Smooth muscle cell (in vitro differentiated cells): ENCODE data around the gene MRAP. TPM values are rescaled to one million over a fixed set of nuclear protein-coding genes. Genes with fewer than 3 reads are reported as not detected.
"Not testable (repeated sequence)": the region's sequence is repeated elsewhere in the genome, so short reads cannot be mapped to it uniquely, and the experiment has no call there.

Experiments used
- DNase-seq: peaks from one replicate; lab custom pipeline; 2025; ENCODE audit not compliant: unreplicated experiment; lab: John Stamatoyannopoulos, UW
- H2AFZ ChIP-seq: fragments of 200-600 bp; sonication (generic); 2 replicates; pipeline ENCODE4 v1.6.0; 2016; ENCODE audit warnings: antibody characterized with exemption, low read depth, mild to moderate bottlenecking
- H3F3A ChIP-seq: fragments of 200-600 bp; sonication (generic); 2 replicates; pipeline ENCODE4 v1.6.0; 2017; ENCODE audit warnings: antibody characterized with exemption, low read depth
- H3K27ac ChIP-seq: fragments of 200-600 bp; sonication (generic); 2 replicates; pipeline ENCODE4 v1.5.1; 2016; ENCODE audit warnings: low read depth, mild to moderate bottlenecking
- H3K27me3 ChIP-seq: fragments of 200-600 bp; sonication (generic); 2 replicates; pipeline ENCODE4 v1.6.1; 2016; ENCODE audit warnings: low read depth, mild to moderate bottlenecking
- H3K36me3 ChIP-seq: fragments of 200-600 bp; sonication (generic); 2 replicates; pipeline ENCODE4 v1.5.1; 2016; ENCODE audit warnings: low read depth
- H3K4me1 ChIP-seq: fragments of 200-600 bp; sonication (generic); 2 replicates; pipeline ENCODE4 v1.5.1; 2016; ENCODE audit warnings: low read depth
- H3K4me2 ChIP-seq: fragments of 200-600 bp; sonication (generic); 2 replicates; pipeline ENCODE4 v1.6.0; 2016; ENCODE audit warnings: mild to moderate bottlenecking
- H3K4me3 ChIP-seq: fragments of 200-600 bp; sonication (generic); 2 replicates; pipeline ENCODE4 v1.5.1; 2016; ENCODE audit warnings: mild to moderate bottlenecking
- H3K79me2 ChIP-seq: fragments of 200-600 bp; sonication (generic); 2 replicates; pipeline ENCODE4 v1.6.0; 2016; ENCODE audit warnings: low read depth, mild to moderate bottlenecking
- H3K9ac ChIP-seq: fragments of 200-600 bp; sonication (generic); 2 replicates; pipeline ENCODE4 v1.6.0; 2016; ENCODE audit warnings: low read depth
- H3K9me3 ChIP-seq: fragments of 200-600 bp; sonication (generic); replicated peaks from 2 replicates; pipeline ENCODE4 v1.5.1; 2016; ENCODE audit warnings: low read depth
- H4K20me1 ChIP-seq: fragments of 200-600 bp; sonication (generic); 2 replicates; pipeline ENCODE4 v1.6.0; 2016; ENCODE audit warnings: low read depth
- WGBS: methylation state at CpG from one replicate; pipeline ENCODE4 v1.1.7; 2016; ENCODE audit warnings: low lambda C conversion rate; 5-methylcytosine and 5-hydroxymethylcytosine counted together
- polyA plus RNA-seq: library from polyadenylated mRNA; unstranded; fragments of >200 nt; fragmentation: Nextera tagmentation; extraction: Ambion mirVana; gene quantifications from 2 replicates; pipeline ENCODE4 v1.2.1, GENCODE V29; 2016
- total RNA-seq: library from RNA; depleted of rRNA; stranded (reverse); fragments of >200 nt; gene quantifications from 2 replicates; pipeline ENCODE4 v1.2.3, GENCODE V29; 2014
- TF ChIP-seq, protein P1 (sequence below): fragments of 200-600 bp; sonication (generic); IDR thresholded peaks from 2 replicates; pipeline ENCODE4 v1.5.1; 2017; ENCODE audit warnings: borderline replicate concordance, mild to moderate bottlenecking, antibody characterized with exemption; ENCODE audit not compliant: insufficient read depth, poor library complexity, severe bottlenecking

MRAP gene
- total and polyA plus RNA-seq, 2 experiments from 2014 or later = not detected

DNA sequence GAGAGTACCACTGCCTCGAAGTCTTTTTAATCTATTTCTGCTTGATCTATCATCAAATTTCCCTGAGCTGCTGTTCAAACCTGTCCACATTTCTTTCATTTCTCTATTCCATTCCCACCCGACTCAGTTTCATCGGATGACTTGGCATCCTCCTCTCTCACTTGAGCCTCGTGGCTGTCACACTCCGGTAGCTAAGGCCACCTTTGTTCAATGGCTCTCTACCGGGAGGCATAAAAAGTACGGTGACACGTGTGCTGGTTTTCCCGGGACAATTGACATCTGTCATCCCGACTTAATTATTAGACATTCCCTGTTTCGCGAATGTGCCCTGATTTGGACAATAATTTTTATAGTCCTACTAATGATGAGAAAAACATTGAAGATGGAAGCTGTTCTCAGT, 42.4 kb upstream of the MRAP start:
- TF ChIP-seq, protein P1, sequence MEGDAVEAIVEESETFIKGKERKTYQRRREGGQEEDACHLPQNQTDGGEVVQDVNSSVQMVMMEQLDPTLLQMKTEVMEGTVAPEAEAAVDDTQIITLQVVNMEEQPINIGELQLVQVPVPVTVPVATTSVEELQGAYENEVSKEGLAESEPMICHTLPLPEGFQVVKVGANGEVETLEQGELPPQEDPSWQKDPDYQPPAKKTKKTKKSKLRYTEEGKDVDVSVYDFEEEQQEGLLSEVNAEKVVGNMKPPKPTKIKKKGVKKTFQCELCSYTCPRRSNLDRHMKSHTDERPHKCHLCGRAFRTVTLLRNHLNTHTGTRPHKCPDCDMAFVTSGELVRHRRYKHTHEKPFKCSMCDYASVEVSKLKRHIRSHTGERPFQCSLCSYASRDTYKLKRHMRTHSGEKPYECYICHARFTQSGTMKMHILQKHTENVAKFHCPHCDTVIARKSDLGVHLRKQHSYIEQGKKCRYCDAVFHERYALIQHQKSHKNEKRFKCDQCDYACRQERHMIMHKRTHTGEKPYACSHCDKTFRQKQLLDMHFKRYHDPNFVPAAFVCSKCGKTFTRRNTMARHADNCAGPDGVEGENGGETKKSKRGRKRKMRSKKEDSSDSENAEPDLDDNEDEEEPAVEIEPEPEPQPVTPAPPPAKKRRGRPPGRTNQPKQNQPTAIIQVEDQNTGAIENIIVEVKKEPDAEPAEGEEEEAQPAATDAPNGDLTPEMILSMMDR = no peak
- Histone ChIP-seq H3K36me3 (no peaks in the 10 kb centered on the region), H3K79me2 (no peaks in the 10 kb centered on the region), H3K9ac (peak overlapping the region; percentile 56), H3K9me3 (no peaks in the 10 kb centered on the region), H3K27me3 (no peaks in the 10 kb centered on the region), H3K27ac (peak overlapping the region; percentile 67), H2AFZ (no peak overlapping the region), H3K4me1 (no peaks in the 10 kb centered on the region), H3F3A (no peaks in the 10 kb centered on the region), H4K20me1 (no peaks in the 10 kb centered on the region), H3K4me3 (no peak overlapping the region), H3K4me2 (peak overlapping the region; percentile 35)
- WGBS = 91% methylated on average over 12 of the region's 12 CpGs
- DNase-seq = no peak

DNA sequence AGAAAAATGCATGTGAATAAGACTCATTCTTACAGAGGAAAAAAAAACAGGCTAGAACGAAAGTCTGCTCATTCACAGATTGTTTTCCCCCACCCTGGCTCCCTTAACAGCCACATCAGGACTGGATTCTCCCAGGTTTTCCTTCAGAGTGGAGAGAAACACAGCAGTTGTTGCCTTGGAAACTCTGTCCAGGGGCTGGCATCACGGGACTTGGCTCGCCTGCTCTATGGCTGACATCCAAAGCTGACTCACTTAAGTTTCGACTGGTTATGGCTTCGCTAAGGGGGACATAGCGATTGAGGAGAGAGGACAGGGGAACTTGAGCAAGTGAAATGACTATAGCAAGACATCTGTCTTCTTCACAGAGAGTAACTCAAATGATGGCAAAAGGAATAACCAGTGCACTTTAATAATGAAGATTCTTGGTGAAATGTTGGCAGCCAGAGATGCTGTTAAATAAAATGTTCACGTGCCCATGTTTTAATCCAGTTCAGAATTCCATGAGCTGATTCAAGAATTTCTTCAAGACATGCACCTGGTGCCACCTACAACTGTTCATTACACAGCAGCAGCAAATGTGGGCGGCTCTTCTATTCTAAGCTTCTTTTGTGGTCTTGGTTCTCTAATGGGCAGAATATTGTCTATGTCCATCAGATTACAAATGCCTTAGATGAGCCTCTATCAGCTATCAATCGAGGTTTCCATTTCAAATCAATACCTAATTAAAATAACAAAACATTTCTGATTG, 41.6 kb upstream of the MRAP start:
- Histone ChIP-seq H3K27ac (peak overlapping the region; percentile 67), H3K79me2 (no peaks in the 10 kb centered on the region), H3K4me3 (no peak overlapping the region)

DNA sequence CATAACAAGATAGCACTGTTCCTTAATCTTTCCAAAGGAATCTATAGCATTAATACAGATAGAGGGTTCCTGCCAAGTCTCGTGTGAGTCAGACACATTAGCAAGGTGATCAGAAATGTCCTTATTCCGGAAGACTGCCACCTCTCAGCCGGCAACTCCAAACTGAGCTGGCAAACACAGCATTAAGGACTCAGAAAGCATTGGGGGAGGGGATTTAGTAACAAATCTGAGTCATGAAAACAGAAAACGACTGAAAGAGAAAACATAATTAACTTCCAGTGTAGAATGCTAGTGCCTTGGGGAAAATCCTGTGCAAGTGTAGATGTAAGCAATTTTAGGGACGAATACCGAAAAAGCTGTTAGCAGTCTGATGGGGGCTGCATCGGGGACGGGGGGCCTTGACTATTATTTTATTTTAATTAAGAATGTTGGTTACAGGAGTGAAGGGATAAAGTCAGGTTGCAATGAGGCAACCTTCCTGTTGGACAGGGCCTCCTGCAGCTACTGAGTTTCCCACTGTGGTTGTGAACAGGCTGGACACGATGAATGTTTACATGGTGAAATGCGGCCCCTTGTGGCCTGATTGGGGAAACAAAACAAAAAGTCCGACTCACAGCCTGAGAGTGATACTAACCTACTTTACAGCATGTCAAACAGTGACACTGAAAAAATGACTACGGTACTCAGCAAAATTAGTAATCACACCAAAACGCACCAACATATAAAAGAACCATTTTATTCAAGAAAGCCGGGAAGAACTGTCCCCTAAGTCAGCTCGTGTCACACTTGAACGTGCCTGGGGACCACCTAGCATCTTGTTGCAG, 40.5 kb upstream of the MRAP start:
- 38% methylated on average over 16 of the region's 16 CpGs for WGBS
- peak; percentile 19 for DNase-seq

More for the DNA sequence above, 41.6 kb upstream of the MRAP start:
- Histone ChIP-seq H3K4me1 (no peaks in the 10 kb centered on the region), H3K36me3 (no peaks in the 10 kb centered on the region), H3K9me3 (no peaks in the 10 kb centered on the region), H3K4me2 (peak overlapping the region; percentile 35), H3F3A (no peaks in the 10 kb centered on the region), H4K20me1 (no peaks in the 10 kb centered on the region), H2AFZ (no peak overlapping the region), H3K27me3 (no peaks in the 10 kb centered on the region), H3K9ac (peak overlapping the region; percentile 56)
- WGBS = 51% methylated on average over 9 of the region's 9 CpGs
- DNase-seq = peak; percentile 18
- TF ChIP-seq, protein P1 = no peak

DNA sequence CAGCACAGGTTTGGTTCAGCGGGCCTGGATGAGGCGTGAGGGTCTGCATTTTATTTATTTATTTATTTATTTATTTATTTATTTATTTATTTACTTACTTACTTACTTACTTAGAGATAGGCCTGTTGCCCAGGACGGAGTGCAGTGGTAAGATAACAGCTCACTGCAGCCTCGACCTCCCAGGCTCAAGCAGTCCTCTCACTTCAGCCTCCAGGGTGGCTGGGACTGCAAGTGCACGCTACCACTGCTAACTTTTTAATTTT, 39.9 kb upstream of the MRAP start:
- not testable (repeated sequence) for H3K27ac ChIP-seq, H2AFZ ChIP-seq, DNase-seq, H3K9ac ChIP-seq, H3K27me3 ChIP-seq, H3K9me3 ChIP-seq, H4K20me1 ChIP-seq, H3F3A ChIP-seq, H3K4me3 ChIP-seq, H3K4me2 ChIP-seq, H3K79me2 ChIP-seq, H3K4me1 ChIP-seq, H3K36me3 ChIP-seq
- 89% methylated on average over 5 of the region's 5 CpGs for WGBS

More for the DNA sequence above, 40.5 kb upstream of the MRAP start:
- Histone ChIP-seq H3K9ac (no peak overlapping the region), H3K4me1 (no peaks in the 10 kb centered on the region), H3K4me3 (no peak overlapping the region), H3K79me2 (no peaks in the 10 kb centered on the region), H2AFZ (no peak overlapping the region), H3K27ac (peak overlapping the region; percentile 36), H3K9me3 (no peaks in the 10 kb centered on the region), H4K20me1 (no peaks in the 10 kb centered on the region), H3K36me3 (no peaks in the 10 kb centered on the region), H3K4me2 (peak overlapping the region; percentile 44), H3F3A (no peaks in the 10 kb centered on the region), H3K27me3 (no peaks in the 10 kb centered on the region)
- TF ChIP-seq, protein P1 = peak; percentile 81
